ENCODE measurements around the gene NR3C1. TPM values are rescaled to one million over a fixed set of nuclear protein-coding genes. Genes with fewer than 3 reads are reported as not detected.

The NR3C1 gene
- polyA plus RNA-seq, 1 donor from 2014 or later = 2.3 TPM

DNA sequence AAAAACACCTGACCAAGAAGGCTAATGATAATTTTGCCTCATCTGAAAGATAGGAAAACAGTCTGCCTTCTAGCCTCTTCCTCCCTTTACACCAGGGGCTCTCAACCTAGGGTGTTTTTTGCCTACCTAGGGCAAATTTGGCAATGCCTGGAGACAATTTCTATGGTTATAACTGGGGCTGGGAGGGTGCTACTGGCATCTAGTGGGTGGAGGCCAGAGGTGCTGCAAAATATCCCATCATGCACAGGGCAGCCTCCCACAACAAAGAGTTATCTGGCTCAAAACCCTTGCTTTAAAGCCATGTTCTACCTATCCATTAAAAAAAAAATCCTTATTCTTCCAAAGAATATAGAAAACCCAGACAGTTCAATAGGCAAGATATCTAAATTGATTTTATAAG, 45.0 kb upstream of the NR3C1 start:
- no peak overlapping the region for H3K9ac ChIP-seq (ENCODE audit: low read length)
- no peaks in the 10 kb centered on the region for H3K27me3 ChIP-seq (ENCODE audit: insufficient read depth, low read depth, low read length)
- H3K4me2 ChIP-seq (ENCODE audit: low read length) = no peak overlapping the region
- no peak overlapping the region for H3K4me3 ChIP-seq (ENCODE audit: low read length)
- no peak overlapping the region for H2AFZ ChIP-seq (ENCODE audit: low read depth, low read length)
- no peaks in the 10 kb centered on the region for H3K79me2 ChIP-seq (replicated peaks; ENCODE audit: insufficient read depth, low read length)
- H3K9me2 ChIP-seq (ENCODE audit: insufficient read depth, low read length) = no peaks in the 10 kb centered on the region
- no peaks in the 10 kb centered on the region for H3K9me3 ChIP-seq (ENCODE audit: low read length)
- no peaks in the 10 kb centered on the region for H3K36me3 ChIP-seq (ENCODE audit: insufficient read depth, low read length)
- TF ChIP-seq EP300 (conservative IDR thresholded peaks at IDR 0.05; ENCODE audit: poor library complexity, severe bottlenecking) (no peak), TAF1 (IDR thresholded peaks at IDR 0.05; ENCODE audit: low read depth) (no peak), MXI1 (conservative IDR thresholded peaks at IDR 0.05; ENCODE audit: poor library complexity, severe bottlenecking) (no peak), POLR2AphosphoS5 (IDR thresholded peaks at IDR 0.05) (no peak), EZH2 (IDR thresholded peaks at IDR 0.05; ENCODE audit: borderline replicate concordance, insufficient read depth, low read length, poor library complexity, severe bottlenecking) (no peak), RAD21 (conservative IDR thresholded peaks at IDR 0.05) (no peak), SMC3 (conservative IDR thresholded peaks at IDR 0.05; ENCODE audit: poor library complexity) (no peak)
- TF ChIP-seq, protein P1, sequence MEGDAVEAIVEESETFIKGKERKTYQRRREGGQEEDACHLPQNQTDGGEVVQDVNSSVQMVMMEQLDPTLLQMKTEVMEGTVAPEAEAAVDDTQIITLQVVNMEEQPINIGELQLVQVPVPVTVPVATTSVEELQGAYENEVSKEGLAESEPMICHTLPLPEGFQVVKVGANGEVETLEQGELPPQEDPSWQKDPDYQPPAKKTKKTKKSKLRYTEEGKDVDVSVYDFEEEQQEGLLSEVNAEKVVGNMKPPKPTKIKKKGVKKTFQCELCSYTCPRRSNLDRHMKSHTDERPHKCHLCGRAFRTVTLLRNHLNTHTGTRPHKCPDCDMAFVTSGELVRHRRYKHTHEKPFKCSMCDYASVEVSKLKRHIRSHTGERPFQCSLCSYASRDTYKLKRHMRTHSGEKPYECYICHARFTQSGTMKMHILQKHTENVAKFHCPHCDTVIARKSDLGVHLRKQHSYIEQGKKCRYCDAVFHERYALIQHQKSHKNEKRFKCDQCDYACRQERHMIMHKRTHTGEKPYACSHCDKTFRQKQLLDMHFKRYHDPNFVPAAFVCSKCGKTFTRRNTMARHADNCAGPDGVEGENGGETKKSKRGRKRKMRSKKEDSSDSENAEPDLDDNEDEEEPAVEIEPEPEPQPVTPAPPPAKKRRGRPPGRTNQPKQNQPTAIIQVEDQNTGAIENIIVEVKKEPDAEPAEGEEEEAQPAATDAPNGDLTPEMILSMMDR (IDR thresholded peaks at IDR 0.05; ENCODE audit: poor library complexity, severe bottlenecking) = no peak
- TF ChIP-seq, protein P2, sequence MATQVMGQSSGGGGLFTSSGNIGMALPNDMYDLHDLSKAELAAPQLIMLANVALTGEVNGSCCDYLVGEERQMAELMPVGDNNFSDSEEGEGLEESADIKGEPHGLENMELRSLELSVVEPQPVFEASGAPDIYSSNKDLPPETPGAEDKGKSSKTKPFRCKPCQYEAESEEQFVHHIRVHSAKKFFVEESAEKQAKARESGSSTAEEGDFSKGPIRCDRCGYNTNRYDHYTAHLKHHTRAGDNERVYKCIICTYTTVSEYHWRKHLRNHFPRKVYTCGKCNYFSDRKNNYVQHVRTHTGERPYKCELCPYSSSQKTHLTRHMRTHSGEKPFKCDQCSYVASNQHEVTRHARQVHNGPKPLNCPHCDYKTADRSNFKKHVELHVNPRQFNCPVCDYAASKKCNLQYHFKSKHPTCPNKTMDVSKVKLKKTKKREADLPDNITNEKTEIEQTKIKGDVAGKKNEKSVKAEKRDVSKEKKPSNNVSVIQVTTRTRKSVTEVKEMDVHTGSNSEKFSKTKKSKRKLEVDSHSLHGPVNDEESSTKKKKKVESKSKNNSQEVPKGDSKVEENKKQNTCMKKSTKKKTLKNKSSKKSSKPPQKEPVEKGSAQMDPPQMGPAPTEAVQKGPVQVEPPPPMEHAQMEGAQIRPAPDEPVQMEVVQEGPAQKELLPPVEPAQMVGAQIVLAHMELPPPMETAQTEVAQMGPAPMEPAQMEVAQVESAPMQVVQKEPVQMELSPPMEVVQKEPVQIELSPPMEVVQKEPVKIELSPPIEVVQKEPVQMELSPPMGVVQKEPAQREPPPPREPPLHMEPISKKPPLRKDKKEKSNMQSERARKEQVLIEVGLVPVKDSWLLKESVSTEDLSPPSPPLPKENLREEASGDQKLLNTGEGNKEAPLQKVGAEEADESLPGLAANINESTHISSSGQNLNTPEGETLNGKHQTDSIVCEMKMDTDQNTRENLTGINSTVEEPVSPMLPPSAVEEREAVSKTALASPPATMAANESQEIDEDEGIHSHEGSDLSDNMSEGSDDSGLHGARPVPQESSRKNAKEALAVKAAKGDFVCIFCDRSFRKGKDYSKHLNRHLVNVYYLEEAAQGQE (IDR thresholded peaks at IDR 0.05; ENCODE audit: borderline replicate concordance) = no peak
- H3K27ac ChIP-seq (ENCODE audit: low read length) = no peak overlapping the region
- H3F3A ChIP-seq (ENCODE audit: insufficient read depth, low read length, poor library complexity, severe bottlenecking) = no peaks in the 10 kb centered on the region
- no peaks in the 10 kb centered on the region for H4K20me1 ChIP-seq (ENCODE audit: insufficient read depth)

DNA sequence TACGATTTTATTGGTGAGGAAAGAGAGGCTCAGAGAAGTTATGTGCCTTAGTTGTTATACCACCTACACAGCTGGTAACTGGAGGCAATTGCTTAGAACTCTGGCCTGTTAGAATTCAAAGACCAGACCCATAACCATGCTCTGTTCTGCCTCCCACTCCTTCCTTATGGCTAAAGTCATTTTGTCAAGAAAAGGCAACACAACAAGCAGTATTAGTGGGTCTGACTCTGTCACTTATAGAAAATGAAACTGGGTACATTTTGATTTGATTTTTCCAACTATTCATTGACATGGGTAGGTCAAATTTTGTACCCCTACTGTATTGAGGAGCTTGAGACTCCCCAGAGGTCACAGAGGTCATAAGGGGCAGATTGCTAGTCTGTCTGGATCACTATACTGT, 44.5 kb upstream of the NR3C1 start:
- no peaks in the 10 kb centered on the region for H3K27me3 ChIP-seq (ENCODE audit: insufficient read depth, low read depth, low read length)
- H3K79me2 ChIP-seq (replicated peaks; ENCODE audit: insufficient read depth, low read length) = no peaks in the 10 kb centered on the region
- H2AFZ ChIP-seq (ENCODE audit: low read depth, low read length) = no peak overlapping the region
- no peak overlapping the region for H3K9ac ChIP-seq (ENCODE audit: low read length)
- no peaks in the 10 kb centered on the region for H3K9me2 ChIP-seq (ENCODE audit: insufficient read depth, low read length)
- TF ChIP-seq, protein P1 (IDR thresholded peaks at IDR 0.05; ENCODE audit: poor library complexity, severe bottlenecking) = no peak
- no peak for TF ChIP-seq SMC3 (conservative IDR thresholded peaks at IDR 0.05; ENCODE audit: poor library complexity)
- TF ChIP-seq, protein P2 (IDR thresholded peaks at IDR 0.05; ENCODE audit: borderline replicate concordance) = no peak
- no peak for TF ChIP-seq EP300 (conservative IDR thresholded peaks at IDR 0.05; ENCODE audit: poor library complexity, severe bottlenecking)
- TF ChIP-seq EZH2 (IDR thresholded peaks at IDR 0.05; ENCODE audit: borderline replicate concordance, insufficient read depth, low read length, poor library complexity, severe bottlenecking) = no peak
- TF ChIP-seq RAD21 (conservative IDR thresholded peaks at IDR 0.05) = no peak
- TF ChIP-seq TAF1 (IDR thresholded peaks at IDR 0.05; ENCODE audit: low read depth) = no peak
- TF ChIP-seq POLR2AphosphoS5 (IDR thresholded peaks at IDR 0.05) = no peak
- TF ChIP-seq MXI1 (conservative IDR thresholded peaks at IDR 0.05; ENCODE audit: poor library complexity, severe bottlenecking) = no peak
- no peak overlapping the region for H3K4me2 ChIP-seq (ENCODE audit: low read length)
- no peaks in the 10 kb centered on the region for H4K20me1 ChIP-seq (ENCODE audit: insufficient read depth)
- H3K4me3 ChIP-seq (ENCODE audit: low read length) = no peak overlapping the region
- H3K27ac ChIP-seq (ENCODE audit: low read length) = no peak overlapping the region
- no peaks in the 10 kb centered on the region for H3K36me3 ChIP-seq (ENCODE audit: insufficient read depth, low read length)
- H3F3A ChIP-seq (ENCODE audit: insufficient read depth, low read length, poor library complexity, severe bottlenecking) = no peaks in the 10 kb centered on the region
- H3K9me3 ChIP-seq (ENCODE audit: low read length) = no peaks in the 10 kb centered on the region

All from neural cell (in vitro differentiated cells).